Activated T-cell treated with anti-CD3 and anti-CD28 coated beads for 4 hours (primary cell): Measurements from ENCODE around the gene FBXO21.
A peak's percentile ranks its signal among the peaks of the same experiment; 100 is the strongest.
"Not testable (repeated sequence)": the region's sequence is repeated elsewhere in the genome, so short reads cannot be mapped to it uniquely, and the experiment has no call there.

Source experiments
- DNase-seq: peaks from one replicate; pipeline ENCODE4 v3.0.0-alpha.2; 2020

FBXO21 gene, protein sequence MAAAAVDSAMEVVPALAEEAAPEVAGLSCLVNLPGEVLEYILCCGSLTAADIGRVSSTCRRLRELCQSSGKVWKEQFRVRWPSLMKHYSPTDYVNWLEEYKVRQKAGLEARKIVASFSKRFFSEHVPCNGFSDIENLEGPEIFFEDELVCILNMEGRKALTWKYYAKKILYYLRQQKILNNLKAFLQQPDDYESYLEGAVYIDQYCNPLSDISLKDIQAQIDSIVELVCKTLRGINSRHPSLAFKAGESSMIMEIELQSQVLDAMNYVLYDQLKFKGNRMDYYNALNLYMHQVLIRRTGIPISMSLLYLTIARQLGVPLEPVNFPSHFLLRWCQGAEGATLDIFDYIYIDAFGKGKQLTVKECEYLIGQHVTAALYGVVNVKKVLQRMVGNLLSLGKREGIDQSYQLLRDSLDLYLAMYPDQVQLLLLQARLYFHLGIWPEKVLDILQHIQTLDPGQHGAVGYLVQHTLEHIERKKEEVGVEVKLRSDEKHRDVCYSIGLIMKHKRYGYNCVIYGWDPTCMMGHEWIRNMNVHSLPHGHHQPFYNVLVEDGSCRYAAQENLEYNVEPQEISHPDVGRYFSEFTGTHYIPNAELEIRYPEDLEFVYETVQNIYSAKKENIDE

DNA sequence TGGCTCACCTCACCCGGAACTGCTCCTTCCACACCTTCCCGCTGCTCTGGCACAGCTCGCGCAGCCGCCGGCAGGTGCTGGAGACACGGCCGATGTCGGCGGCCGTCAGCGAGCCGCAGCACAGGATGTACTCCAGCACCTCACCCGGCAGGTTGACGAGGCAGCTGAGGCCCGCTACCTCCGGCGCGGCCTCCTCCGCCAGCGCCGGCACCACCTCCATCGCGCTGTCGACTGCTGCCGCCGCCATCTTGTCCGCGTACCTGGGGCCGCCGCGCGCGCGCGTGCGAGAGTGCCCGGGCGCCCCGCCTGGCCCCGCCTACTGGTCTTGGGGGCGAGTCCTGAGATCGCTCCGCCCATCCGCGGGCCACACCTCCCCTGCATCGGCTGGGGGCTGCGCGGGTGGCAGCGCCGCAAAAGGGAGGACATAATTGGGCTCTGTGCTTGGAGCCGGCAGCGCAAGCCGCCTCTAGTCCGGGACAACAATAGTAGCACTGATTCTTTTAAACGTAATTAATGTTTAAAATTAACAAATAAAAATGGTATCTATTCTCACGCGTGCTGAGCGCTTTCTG is at the start of gene FBXO21:
FBXO21 (minus strand) TSS at position 261 of the 572 bp plus-strand sequence; CDS start at position 247, 14 bp downstream.
- peak; percentile 93 for DNase-seq

DNA sequence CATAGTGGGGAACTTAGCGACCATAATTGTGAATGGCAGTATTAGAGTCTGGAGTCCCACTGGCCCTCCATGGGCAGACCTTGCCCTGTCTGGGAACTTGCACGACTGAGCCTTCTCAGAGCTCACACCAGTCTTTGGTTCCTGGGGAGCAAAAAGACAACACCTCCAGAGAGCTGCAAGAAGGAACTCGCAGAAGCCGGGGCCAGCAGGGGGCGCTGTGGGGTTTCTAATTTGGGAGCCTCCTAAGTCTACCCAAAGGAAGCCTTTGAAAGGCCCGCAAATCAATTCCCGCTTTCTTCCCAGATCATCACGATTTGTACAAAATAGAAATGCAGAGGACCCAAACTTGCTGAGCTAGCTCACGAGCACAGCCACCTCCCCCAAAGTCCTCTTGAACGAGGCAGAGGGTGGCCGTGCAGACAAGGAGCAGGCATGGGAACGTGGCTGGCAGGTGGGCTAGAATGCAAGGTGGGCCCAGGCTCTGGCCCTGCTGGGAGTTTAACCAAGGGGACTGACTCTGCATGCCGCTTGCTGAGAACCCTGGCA is 46.3 kb upstream of the FBXO21 start:
- peak; percentile 63 for DNase-seq

DNA sequence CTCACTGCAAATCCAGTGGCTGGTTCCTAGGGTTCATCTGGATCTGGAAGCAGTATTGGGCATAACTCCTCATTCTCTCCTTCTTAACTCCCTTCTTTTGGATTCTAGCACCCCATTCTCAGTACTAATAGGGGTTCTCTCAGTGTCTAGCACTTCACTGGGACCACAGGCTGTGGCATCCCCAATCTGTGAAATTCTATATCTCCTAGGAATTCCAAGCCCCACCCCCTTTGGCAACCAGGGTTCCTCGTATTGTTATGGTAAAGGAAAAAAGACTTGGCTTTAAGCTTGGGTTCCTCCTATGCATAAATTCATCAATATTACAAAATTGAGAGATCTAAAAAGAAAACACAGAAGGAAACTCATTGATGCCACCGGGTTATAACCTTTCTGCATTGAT is 45.0 kb upstream of the FBXO21 start:
- DNase-seq: no peak

DNA sequence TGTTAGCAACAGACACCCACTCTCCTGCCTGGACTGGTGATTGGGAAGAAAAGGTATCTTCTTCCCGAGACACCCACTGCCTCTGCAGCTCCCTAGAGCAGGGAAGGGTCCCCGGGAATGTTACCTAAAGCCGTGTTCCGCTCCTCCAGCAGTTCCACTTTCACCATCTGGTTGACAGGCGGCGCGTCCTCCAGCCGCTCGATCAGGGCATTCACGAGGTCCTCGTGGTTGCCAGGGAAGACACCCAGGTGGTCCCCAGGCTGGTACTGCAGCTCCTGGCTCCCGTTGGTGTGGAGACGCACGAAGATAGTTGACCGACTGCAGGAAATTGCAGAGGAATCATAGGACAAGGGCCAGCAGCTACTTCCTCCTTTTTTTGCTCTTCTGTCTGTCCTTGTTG is 44.2 kb upstream of the FBXO21 start:
- DNase-seq: no peak

DNA sequence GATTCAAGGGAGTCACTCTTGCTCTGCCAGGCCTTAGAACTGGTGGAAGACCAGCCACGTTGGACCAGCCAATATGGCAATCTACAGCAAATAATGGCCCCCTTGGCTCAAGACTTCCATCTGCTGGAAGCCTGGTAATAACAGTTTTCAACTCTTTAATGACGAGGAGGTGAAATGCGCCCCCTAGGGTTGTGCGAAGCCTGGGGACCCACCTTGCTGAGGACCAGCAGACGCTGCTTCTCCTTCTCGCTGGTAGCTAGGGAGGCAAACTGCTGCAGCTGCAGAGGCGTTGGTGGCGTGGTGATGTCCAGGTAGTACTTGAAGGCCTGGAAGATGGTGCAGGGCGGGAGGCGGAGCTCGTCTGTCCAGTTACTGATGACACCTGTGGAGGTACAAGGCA is 41.5 kb upstream of the FBXO21 start:
- DNase-seq: no peak

DNA sequence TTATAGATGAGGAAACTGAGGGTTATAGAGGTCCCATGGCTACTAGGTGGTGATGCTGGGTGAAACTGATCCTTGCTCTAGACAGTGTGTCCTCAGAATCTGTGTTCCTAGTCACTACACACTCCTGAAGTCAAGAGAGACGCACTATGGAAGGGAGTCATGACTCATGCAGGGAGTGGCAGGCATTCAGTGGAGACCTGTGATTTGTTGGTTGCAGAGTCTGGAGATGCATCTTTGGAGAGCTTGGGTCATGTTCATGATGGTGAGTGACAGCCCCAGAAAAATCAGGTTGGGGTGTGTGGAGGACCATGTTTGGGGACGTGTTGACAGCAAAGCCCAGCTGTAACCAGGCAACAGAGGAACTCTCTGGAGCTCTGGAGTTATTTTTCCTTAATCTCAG is 38.0 kb upstream of the FBXO21 start:
- DNase-seq: no peak

DNA sequence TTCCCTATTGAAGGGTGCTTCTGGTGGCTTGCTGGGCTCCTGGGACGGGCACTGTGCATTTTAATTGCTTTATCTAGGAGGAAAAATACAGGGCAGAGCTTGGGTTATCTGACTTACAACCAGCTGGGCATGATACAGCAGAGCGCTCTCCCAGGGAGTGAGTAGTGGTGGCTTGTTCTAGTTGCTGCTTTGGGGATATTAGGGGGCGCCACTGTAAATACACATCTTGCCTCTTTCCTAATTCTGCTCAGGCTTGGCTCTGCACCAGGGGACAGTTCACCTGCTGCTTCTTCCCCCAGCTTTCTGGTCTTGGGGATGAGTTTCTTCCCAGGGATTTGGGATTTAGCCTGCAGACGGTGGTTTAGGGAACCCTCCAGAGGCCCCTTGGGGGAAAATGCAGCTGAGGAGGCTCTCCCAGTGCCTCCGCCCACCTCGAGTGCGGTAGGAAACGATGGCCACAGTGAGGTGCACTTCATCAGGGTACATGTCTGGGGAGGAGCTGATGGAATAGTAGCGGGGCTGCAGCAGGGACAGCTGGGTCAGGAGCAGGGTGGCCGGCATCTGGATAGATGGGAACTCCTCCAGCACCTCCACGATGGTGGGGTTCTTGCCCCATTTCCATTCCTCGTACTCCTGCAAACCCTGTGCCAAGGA is 36.9 kb upstream of the FBXO21 start:
- no peak for DNase-seq

DNA sequence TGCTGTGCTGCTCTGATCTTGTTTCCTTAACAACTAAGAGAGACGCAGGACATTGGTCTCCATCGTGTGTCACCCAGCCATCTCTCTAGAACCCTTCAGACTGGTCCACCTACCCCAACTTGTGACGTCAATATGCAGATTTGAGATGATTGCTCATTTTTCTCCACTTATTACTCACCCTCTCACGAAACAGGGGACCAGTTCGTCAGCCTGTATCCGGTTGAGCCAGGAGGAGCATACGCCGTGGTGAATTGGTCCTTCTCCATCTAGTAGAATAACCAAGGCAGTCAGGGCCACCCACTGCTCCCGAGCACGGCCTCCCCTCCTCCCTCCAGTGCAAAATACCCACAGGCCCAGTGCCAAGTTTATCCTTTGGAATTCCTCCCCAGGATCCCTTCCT is 36.2 kb upstream of the FBXO21 start:
- DNase-seq: no peak

DNA sequence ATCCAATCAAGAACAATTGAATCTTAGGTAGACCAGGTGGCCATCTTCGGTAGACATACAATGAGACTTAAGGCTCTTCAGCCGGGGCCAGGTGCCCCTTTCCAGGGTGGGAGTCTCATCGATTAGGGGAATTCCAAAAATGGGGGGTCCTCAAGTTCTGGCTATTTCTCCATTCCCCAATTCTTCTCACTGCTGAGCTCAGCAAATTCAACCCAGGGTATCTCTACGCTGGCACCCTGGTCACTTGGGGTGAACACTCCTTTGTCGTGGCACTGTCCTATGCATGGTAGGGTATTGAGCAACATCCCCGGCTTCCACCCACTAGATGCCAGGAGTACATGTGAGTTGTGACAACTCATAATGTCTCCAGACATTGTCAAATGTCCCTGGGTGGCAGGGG is 34.9 kb upstream of the FBXO21 start:
- DNase-seq: no peak

DNA sequence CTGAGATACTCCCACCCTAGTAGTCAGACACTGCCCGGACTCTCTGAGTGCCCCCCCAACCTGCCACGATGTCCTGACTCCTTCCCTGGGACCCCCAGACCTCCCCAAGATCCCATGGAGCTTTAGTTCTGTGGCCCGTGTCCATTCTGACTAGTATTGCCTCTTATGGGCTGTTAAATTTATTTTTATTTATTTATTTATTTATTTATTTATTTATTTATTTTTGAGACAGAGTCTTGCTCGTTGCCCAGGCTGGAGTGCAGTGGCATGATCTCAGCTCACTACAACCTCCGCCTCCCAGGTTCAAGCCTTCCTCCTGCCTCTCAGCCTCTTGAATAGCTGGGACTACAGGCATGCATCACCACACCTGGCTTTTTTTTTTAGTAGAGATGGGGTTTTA is 30.7 kb upstream of the FBXO21 start:
- not testable (repeated sequence) for DNase-seq

DNA sequence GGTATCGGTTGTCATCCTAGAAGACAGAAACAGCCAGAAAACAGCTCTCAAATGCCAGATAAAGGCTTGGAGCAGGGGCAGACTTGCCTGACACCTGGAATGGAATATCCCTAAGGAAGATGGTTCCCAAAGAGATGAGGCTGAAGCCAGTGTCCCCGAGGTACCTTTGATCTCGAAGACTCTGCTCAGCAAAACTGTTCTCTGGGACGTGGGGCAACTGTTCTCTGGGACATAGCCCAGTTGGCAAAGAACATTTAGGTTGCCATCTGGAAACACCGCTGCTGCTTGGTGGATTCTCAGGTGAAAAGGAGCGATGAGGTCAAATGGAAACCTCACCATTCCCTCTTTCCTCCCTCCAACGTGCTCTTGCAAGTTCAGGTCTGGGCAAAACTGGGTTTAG is 27.9 kb upstream of the FBXO21 start:
- DNase-seq: no peak

DNA sequence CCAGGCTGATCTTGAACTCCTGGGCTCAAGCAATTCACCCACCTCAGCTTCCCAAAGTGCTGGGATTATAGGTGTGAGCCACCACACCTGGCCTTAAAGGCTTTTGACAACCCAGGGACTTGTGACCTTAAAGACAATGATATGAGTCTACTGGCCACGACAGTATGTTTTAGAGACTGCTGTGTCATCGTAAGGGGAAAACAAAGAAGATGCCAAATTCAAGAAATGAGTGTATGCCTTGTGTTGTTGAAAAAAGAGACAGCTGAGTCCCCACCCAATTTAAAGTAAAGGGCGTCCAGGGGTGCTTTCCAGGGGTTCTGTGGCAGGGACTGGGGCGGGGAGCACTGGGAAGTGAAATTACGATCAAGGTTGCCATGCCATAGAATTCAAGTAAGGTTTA is 26.4 kb upstream of the FBXO21 start:
- DNase-seq: no peak

DNA sequence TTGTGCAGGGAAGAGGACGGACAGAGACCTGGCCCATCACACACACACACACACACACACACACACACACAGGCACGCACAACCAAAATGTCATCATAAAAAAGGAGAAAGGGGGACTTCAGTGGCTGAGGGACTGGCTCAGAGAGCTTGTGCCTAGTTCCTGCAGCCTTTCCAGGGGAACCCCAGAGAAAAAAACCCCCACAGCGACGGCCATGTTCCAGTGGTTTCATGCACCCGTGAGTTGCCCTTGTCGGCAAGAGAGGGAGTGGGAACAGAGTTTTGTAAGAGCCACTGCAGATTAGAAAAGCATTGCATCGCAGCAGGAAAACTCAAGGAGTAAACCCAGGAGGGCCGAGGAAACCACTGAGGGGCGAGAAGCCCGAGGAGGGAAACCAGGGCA is 24.5 kb upstream of the FBXO21 start:
- DNase-seq: no peak

DNA sequence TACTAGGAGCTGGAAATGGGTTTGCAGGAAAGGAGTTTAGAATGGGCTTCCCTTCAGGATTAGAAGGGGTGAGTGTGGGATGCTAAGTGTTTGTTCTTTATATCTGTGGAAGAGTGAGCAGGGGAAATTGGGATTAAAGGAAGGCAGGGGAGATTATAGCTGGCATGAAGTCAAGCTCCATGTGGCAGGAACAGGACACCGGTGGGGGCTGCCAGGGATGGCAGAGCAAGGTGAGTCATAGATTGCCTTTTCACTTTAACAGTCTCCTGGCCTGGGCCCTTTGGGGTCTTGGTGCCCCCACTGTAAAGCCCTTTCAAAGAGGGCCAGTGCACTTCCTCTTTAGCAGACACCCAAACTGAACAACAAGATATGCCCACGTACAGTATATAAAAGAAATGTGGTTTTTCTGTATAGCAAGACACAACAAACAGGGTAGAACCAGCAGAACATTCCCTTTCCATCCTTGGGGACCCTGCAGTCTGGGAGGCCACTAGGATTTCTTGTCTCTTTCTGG is 23.1 kb upstream of the FBXO21 start:
- no peak for DNase-seq

DNA sequence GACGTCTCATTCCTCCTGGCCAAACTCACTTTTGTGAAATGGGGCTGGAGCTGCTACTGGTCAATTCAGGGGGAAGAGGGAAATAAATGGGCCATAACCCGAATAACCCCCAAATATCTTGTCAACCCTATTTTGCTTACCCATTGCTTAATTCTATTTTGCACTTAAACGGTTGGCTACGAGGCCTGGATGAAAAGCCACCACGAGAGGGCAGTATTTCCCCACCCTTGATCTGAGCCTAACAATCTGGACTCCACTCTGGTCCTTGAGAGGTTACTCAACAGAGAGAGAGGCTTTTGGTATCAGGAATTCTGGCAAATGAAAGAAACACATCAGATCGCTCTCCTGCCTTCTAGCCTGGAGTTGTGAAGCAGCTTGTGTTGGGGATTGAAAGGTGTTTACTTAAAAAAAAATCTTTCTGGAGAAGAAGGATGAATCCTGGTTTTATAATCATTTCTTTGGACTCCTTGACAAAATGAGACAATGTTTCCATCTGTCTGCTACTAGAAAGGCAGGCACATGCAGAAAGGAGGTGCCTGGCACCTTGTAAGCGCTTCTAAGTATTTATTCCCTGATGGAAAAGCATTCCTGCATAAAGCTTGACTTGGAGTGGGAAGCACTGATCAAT is 22.4 kb upstream of the FBXO21 start:
- DNase-seq: peak; percentile 51

DNA sequence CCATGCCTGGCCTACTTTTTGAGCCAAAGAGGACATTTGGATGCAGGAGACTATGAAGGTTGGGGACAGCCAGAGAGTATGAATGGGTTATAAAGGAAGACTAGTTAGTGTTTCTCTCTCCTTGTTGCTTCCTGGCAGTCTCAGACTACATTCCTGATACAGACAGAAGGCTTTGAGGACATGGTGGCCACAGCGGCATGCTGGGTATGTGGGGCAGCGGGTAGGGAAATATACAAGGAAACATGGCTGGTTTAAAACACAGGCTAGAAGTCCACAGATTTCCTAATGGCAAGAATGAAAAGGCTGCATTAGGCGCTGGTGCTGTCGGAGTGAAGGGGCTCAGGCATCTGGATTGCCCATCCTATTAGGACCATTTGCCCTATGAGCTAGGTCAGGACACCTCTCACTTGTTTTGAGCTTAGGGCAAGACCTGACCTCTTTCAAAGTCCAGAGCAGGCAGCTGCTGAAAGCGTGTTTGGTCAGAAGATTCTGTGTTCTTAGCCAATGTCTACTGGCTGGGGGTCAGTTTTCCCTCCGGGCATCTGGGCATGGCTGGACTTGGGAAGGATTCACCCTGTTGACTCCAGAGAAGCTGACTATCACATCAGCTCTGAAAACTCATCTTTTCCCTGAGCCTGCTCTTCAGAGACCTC is 20.1 kb upstream of the FBXO21 start:
- no peak for DNase-seq

DNA sequence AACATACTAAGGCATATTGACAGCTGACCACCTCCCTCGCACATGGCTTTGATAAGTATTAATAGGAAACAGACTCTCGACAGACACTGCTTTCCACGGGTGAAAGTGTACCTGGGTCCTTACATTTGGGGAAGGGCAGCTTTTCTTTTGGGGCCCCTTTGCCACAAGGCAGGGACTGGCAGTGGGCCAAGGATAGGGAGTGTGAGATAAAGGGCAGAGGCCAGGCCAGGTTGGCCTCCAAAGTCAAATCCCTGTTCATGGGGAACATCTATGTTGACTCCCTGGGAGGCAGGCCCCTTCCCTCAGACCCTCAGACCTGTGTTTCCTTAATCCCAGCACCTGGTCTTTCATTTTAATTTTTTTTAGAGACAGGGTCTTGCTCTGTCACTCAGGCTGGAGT is 19.4 kb upstream of the FBXO21 start:
- no peak for DNase-seq

DNA sequence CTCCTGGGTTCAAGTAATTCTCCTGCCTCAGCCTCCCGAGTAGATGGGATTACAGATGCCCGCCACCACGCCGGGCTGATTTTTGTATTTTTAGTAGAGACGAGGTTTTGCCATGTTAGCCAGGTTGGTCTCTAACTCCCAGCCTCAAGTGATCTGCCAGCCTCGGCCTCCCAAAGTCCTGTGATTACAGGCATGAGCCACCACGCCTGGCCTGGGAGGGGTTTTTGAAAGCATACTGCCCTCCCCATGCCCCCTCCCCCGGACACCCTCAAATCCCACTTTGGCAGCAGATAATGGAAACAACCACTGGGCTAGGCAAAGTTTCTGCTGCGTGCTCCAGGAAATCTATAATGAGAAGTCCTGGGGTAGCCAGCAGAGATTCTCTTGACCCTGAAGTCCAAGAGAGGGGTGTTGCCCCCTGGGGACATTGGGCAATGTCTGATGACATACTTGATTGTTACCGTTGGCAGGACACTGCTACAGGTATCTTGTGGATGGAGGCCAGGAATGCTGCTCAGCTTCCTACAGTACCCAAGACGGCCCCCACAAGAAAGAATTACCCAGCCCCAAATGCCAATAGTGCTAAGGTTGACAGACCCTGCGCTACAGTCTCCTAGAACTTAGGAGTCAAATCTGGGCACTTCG is 18.7 kb upstream of the FBXO21 start:
- DNase-seq: no peak

DNA sequence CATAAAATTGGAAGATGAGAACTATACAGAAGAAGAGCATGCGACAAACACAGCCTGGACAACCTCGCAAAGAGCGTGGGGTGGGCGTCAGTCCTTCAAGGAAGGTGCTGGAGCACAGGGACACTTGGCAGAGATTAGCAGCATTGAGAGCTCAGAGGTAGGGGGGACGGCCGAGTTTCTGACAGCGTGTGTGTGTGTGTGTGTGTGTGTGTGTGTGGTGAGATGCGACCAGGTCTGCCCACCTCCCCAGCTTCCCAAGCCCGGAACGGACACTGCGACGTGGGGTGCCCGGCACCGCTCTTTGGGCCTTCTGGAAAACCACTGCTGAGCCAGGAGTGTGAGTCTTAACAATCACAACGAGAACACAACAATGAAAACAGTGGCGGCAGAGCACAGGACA is 17.9 kb upstream of the FBXO21 start:
- DNase-seq: no peak

DNA sequence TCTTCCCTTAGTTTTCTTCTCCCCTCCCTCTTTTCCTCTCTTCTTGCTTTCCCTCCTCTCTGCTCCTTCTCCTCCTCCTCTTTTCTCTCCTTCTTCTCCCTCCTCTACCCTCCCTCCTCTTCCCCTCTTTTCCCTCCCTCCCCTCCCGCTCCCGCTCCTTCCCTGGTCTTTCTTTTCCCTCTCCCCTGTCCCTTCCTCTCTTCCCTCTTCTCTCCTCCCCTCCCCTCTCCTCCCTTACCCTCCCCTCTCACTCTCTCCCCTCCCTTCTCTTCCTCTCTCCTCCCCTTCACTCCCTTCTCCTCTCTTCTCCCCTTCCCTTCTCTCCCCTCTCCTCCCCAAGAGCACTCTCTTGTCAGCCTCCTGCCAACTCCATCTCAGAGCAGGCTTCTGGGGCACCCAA is 17.4 kb upstream of the FBXO21 start:
- DNase-seq: no peak

DNA sequence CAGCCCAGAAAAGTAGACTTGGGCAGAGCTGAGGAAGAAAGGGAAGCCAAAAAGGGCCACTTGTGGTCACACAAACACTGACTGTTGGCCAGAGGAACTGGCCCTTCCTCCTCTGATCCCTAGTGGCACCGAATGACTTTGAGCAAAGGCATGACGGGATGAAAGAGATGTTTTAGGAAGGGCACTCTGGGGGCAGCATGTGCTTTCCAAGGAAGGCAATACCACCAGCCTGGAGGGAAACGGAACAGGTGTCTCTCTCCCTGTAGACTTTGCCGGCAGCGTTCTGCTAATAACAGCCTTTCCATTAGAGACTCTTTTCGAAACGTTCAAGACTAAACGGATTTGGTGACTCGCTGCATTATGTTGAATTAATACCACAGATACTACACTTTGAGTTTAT is 12.3 kb upstream of the FBXO21 start:
- no peak for DNase-seq

DNA sequence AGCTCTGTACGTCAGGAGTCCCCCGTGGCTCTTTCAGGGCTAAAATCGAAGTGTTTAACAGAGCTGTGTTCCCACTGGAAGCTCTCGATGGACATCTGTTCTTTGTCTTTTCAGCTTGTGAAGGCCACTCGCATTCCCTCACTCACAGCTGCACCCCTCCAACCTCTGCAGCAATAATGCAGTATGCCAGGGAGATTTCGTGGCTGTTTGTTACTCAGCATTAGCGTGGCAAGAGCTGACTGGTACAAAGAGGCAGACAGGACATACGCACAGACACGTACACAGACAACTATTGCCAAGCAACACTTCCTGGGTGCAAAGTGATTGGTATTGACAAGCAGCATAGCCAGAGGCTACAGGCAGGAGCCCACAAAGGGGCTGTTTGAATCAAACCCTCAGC is 11.8 kb upstream of the FBXO21 start:
- no peak for DNase-seq
